ENCODE data around the gene FNIP1.

The FNIP1 gene

DNA sequence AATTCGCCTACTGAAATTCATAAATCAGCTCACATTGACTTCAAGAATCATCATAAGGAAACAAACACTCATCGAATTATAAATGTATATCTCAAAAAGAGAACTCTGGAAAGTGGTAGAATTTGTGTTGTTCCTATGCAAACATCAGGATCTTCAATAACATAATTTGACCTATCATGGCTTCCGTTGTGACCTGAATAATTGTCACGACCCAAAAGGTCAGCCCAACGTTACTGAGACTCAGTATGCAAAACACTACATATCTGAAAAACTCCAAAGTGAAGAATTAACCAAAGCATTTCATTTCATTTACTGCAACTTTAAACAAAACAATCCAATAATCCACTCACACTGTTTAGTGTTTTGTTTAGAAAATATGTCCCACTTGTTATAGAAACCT lies 163.0 kb downstream of the FNIP1 start:
- peaks cover 61% of the 10 kb centered on the region for H3K79me2 ChIP-seq (ENCODE audit: low read length)
- no peaks in the 10 kb centered on the region for H3K9me3 ChIP-seq (replicated peaks; ENCODE audit: insufficient read depth, low read length)
- H3F3A ChIP-seq (ENCODE audit: insufficient read depth, low read length) = peaks cover 19% of the 10 kb centered on the region
- peaks cover 15% of the 10 kb centered on the region for H3K4me1 ChIP-seq (ENCODE audit: low read length)
- H3K4me2 ChIP-seq (ENCODE audit: low read depth, low read length) = peak overlapping the region; percentile 66
- no peaks in the 10 kb centered on the region for H3K9me2 ChIP-seq (replicated peaks; ENCODE audit: insufficient read depth, low read length)
- no peaks in the 10 kb centered on the region for H3K36me3 ChIP-seq (replicated peaks; ENCODE audit: insufficient read depth, low read length)
- H3K27me3 ChIP-seq (replicated peaks; ENCODE audit: insufficient read depth, low read length) = no peaks in the 10 kb centered on the region
- no peak for TF ChIP-seq EZH2 (optimal IDR thresholded peaks at IDR 0.05; ENCODE audit: low read depth, low read length)
- TF ChIP-seq, protein P1, sequence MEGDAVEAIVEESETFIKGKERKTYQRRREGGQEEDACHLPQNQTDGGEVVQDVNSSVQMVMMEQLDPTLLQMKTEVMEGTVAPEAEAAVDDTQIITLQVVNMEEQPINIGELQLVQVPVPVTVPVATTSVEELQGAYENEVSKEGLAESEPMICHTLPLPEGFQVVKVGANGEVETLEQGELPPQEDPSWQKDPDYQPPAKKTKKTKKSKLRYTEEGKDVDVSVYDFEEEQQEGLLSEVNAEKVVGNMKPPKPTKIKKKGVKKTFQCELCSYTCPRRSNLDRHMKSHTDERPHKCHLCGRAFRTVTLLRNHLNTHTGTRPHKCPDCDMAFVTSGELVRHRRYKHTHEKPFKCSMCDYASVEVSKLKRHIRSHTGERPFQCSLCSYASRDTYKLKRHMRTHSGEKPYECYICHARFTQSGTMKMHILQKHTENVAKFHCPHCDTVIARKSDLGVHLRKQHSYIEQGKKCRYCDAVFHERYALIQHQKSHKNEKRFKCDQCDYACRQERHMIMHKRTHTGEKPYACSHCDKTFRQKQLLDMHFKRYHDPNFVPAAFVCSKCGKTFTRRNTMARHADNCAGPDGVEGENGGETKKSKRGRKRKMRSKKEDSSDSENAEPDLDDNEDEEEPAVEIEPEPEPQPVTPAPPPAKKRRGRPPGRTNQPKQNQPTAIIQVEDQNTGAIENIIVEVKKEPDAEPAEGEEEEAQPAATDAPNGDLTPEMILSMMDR (IDR thresholded peaks at IDR 0.05; ENCODE audit: low read length) = no peak
- TF ChIP-seq EZH2phosphoT487 (IDR thresholded peaks at IDR 0.05; ENCODE audit: low read length) = no peak
- DNase-seq = peak; percentile 25
- H4K20me1 ChIP-seq (ENCODE audit: insufficient read depth, low read length) = 0 out of 2 replicates have a peak, but pooled peaks cover 3% of the 10 kb centered on the region
- peak overlapping the region; percentile 96; the same call in 1 of the 2 replicates for H3K27ac ChIP-seq (ENCODE audit: low read length)
- peak overlapping the region; percentile 78 for H3K9ac ChIP-seq (ENCODE audit: low read length)
- peak overlapping the region; percentile 68 for H3K4me3 ChIP-seq (ENCODE audit: low read length)
- no peak overlapping the region for H2AFZ ChIP-seq (ENCODE audit: low read length)

DNA sequence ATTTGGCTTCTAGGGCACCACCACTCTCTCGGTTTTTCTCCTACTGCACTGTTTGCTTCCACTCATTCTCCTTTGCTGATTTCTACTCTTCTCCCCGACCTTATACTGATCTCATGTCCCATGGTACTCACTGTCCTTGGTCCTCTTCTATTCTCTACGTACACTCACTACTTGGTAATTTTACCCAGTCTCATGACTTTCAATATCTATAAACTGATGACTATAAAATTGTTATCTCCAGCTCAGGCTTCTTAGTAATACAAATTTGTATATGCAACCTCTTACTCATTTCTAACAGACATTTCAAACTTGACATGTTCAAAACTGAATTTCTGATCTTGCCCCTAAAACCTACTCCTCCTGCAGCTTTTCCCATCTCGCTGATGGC lies 165.9 kb downstream of the FNIP1 start:
- no peaks in the 10 kb centered on the region for H3K9me3 ChIP-seq (replicated peaks; ENCODE audit: insufficient read depth, low read length)
- peaks cover 10% of the 10 kb centered on the region for H3K4me1 ChIP-seq (ENCODE audit: low read length)
- H3K36me3 ChIP-seq (replicated peaks; ENCODE audit: insufficient read depth, low read length) = no peaks in the 10 kb centered on the region
- H3F3A ChIP-seq (ENCODE audit: insufficient read depth, low read length) = peaks cover 6% of the 10 kb centered on the region
- H3K9me2 ChIP-seq (replicated peaks; ENCODE audit: insufficient read depth, low read length) = no peaks in the 10 kb centered on the region
- H3K9ac ChIP-seq (ENCODE audit: low read length) = no peak overlapping the region
- H3K4me2 ChIP-seq (ENCODE audit: low read depth, low read length) = no peak overlapping the region
- TF ChIP-seq EZH2 (optimal IDR thresholded peaks at IDR 0.05; ENCODE audit: low read depth, low read length) (no peak), EZH2phosphoT487 (IDR thresholded peaks at IDR 0.05; ENCODE audit: low read length) (no peak)
- TF ChIP-seq, protein P1 (IDR thresholded peaks at IDR 0.05; ENCODE audit: low read length) = no peak
- H3K27me3 ChIP-seq (replicated peaks; ENCODE audit: insufficient read depth, low read length) = no peaks in the 10 kb centered on the region
- no peak for DNase-seq
- peaks cover 90% of the 10 kb centered on the region for H3K79me2 ChIP-seq (ENCODE audit: low read length)
- peaks cover 7% of the 10 kb centered on the region; the same call in 1 of the 2 replicates for H4K20me1 ChIP-seq (ENCODE audit: insufficient read depth, low read length)
- no peak overlapping the region for H3K27ac ChIP-seq (ENCODE audit: low read length)
- no peak overlapping the region for H2AFZ ChIP-seq (ENCODE audit: low read length)
- no peak overlapping the region for H3K4me3 ChIP-seq (ENCODE audit: low read length)

GRCh38 chr5:131630208-131630962 lies 166.4 kb downstream of the FNIP1 start:
- H3K9me3 ChIP-seq (replicated peaks; ENCODE audit: insufficient read depth, low read length) = no peaks in the 10 kb centered on the region
- H3K4me1 ChIP-seq (ENCODE audit: low read length) = peaks cover 10% of the 10 kb centered on the region
- no peak overlapping the region for H3K9ac ChIP-seq (ENCODE audit: low read length)
- peaks cover 96% of the 10 kb centered on the region for H3K79me2 ChIP-seq (ENCODE audit: low read length)
- no peaks in the 10 kb centered on the region for H3K27me3 ChIP-seq (replicated peaks; ENCODE audit: insufficient read depth, low read length)
- H3F3A ChIP-seq (ENCODE audit: insufficient read depth, low read length) = no peaks in the 10 kb centered on the region; the same call in 1 of the 2 replicates
- peaks cover 7% of the 10 kb centered on the region; the same call in 1 of the 2 replicates for H4K20me1 ChIP-seq (ENCODE audit: insufficient read depth, low read length)
- no peak for DNase-seq
- H3K27ac ChIP-seq (ENCODE audit: low read length) = no peak overlapping the region
- H3K4me2 ChIP-seq (ENCODE audit: low read depth, low read length) = no peak overlapping the region
- no peak overlapping the region for H2AFZ ChIP-seq (ENCODE audit: low read length)
- H3K9me2 ChIP-seq (replicated peaks; ENCODE audit: insufficient read depth, low read length) = no peaks in the 10 kb centered on the region
- no peaks in the 10 kb centered on the region for H3K36me3 ChIP-seq (replicated peaks; ENCODE audit: insufficient read depth, low read length)
- TF ChIP-seq EZH2 (optimal IDR thresholded peaks at IDR 0.05; ENCODE audit: low read depth, low read length) (no peak), EZH2phosphoT487 (IDR thresholded peaks at IDR 0.05; ENCODE audit: low read length) (no peak)
- TF ChIP-seq, protein P1 (IDR thresholded peaks at IDR 0.05; ENCODE audit: low read length) = no peak
- H3K4me3 ChIP-seq (ENCODE audit: low read length) = no peak overlapping the region
